Esophagus squamous epithelium (tissue), 4 donors: ENCODE results near the gene GTF3C1.

Experiments used
- POLR2A ChIP-seq, 4 donors: fragments of 450-650 bp; IDR thresholded peaks; one replicate each; pipeline ENCODE4 v1.6.1; 2017; ENCODE audit warnings: antibody characterized with exemption in 4 of 4, mild to moderate bottlenecking in 4 of 4, moderate library complexity in 3 of 4
- TF ChIP-seq, protein P1 (sequence below), 6 experiments: fragments of 450-650 bp in 4 of 6; fragments of 200-600 bp in 2 of 6; sonication (generic) in 2 of 6; IDR thresholded peaks; one replicate each; pipeline ENCODE4 v1.5.1; 2016 to 2019; ENCODE audit warnings: antibody characterized with exemption in 6 of 6, mild to moderate bottlenecking in 4 of 6, moderate library complexity in 4 of 6

- TF ChIP-seq, protein P1, sequence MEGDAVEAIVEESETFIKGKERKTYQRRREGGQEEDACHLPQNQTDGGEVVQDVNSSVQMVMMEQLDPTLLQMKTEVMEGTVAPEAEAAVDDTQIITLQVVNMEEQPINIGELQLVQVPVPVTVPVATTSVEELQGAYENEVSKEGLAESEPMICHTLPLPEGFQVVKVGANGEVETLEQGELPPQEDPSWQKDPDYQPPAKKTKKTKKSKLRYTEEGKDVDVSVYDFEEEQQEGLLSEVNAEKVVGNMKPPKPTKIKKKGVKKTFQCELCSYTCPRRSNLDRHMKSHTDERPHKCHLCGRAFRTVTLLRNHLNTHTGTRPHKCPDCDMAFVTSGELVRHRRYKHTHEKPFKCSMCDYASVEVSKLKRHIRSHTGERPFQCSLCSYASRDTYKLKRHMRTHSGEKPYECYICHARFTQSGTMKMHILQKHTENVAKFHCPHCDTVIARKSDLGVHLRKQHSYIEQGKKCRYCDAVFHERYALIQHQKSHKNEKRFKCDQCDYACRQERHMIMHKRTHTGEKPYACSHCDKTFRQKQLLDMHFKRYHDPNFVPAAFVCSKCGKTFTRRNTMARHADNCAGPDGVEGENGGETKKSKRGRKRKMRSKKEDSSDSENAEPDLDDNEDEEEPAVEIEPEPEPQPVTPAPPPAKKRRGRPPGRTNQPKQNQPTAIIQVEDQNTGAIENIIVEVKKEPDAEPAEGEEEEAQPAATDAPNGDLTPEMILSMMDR (IDR thresholded peaks at IDR 0.05), result no peak
- no peak for TF ChIP-seq POLR2A (IDR thresholded peaks at IDR 0.05)
Observed at GRCh38 chr16:27579087-27579980, 29.6 kb upstream of the GTF3C1 start.
